Measurements from ENCODE around the gene IGSF21. TPM values are rescaled to one million over a fixed set of nuclear protein-coding genes. Genes with fewer than 3 reads are reported as not detected.

The IGSF21 gene
- total and polyA plus RNA-seq, 2 of the 4 experiments (the other 2 are of a cell fraction) = not detected

DNA sequence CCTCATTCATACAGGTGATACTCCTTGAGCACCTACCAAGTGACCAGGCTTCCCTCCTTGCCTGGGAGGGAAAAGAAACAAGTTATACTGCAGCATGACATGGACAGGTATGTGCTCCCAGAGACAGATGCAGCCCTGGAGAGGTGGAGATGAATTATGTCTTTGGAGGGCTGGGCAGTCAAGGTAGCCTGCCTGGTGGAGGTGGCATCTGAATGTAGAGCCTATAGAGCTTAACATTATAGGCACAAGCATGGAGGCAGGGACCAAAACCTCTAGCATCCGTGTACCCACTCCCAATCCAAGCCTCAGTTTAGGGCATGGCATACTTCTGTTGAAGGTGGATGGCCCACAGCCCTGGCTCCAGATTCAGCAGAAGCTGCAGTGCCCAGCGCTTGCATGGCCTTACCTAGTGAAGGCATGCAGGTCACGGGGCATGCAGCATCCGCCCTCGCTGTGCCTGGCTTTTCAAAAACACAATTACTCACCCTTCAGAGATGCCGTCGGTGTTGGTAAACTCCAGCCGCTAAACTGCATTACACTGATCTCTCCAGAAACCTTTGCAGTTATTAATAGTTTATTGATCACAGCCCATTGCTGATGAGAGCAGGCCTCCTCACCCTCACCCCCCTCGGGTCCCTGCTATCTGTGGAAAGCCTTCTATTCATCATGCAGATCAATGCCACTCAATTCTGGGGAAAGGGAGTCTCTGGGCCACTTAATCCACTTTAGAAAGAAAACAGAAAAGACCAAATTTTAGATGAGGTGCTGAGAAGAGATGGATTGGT is 222.1 kb downstream of the IGSF21 start:
- no peak overlapping the region for H3K4ac ChIP-seq (ENCODE audit: low read depth, low read length)
- WGBS, 2 experiments (ENCODE audit: extremely low coverage in 2 of 2, insufficient read length in 1 of 2) = 39% methylated on average over 4 of the region's 9 CpGs; no CpG with 5 or more reads in 1 of the 2 experiments
- H2AFZ ChIP-seq (replicated peaks; ENCODE audit: low read length, poor library complexity) = no peak overlapping the region
- H3K4me2 ChIP-seq (ENCODE audit: low read depth, low read length) = no peak overlapping the region
- H4K20me1 ChIP-seq (ENCODE audit: insufficient read depth, low read length) = no peaks in the 10 kb centered on the region
- BruUV-seq (replicated peaks) = no TSS peak
- no peak overlapping the region for H2AK9ac ChIP-seq (replicated peaks; ENCODE audit: low read depth, low read length, poor library complexity)
- no peak overlapping the region for H4K8ac ChIP-seq (ENCODE audit: low read depth in 2 of 2, low read length in 2 of 2)
- H3K4me3 ChIP-seq (ENCODE audit: insufficient read depth, low read depth, low read length) = no peak overlapping the region
- CTCF ChIA-PET = no interaction called here
- no peak overlapping the region for H4K5ac ChIP-seq (ENCODE audit: low read depth, low read length)
- H3K36me3 ChIP-seq (ENCODE audit: control insufficient read depth, insufficient read depth, low read length) = no peaks in the 10 kb centered on the region
- H3K9me1 ChIP-seq (ENCODE audit: insufficient read depth, low read length) = no peaks in the 10 kb centered on the region
- H3K79me1 ChIP-seq (ENCODE audit: low read depth in 1 of 2, low read length in 2 of 2) = no peaks in the 10 kb centered on the region
- no peak overlapping the region for H2BK15ac ChIP-seq (ENCODE audit: low read depth, low read length)
- dilution Hi-C loops (cut with HindIII; ENCODE audit: low sequenced_read_pairs, unreplicated experiment) = no loop called here
- H3K23ac ChIP-seq (ENCODE audit: low read depth, low read length) = no peak overlapping the region
- no peak overlapping the region for H2BK20ac ChIP-seq (ENCODE audit: low read depth, low read length)
- H4K91ac ChIP-seq (ENCODE audit: insufficient read depth, low read depth, low read length) = no peak overlapping the region
- in situ Hi-C loops (cut with MboI; ENCODE audit: low sequenced_read_pairs) = no loop called here
- no peak overlapping the region for H3K9ac ChIP-seq (ENCODE audit: low read depth, low read length)
- no peak overlapping the region for H3K56ac ChIP-seq (ENCODE audit: extremely low read depth, insufficient read depth, low read length)
- no peak overlapping the region for H3K14ac ChIP-seq (replicated peaks; ENCODE audit: low read depth, low read length)
- DNase-seq = no peak
- POLR2A ChIA-PET (ENCODE audit: unreplicated experiment) = no interaction called here
- no peak for ATAC-seq (ENCODE audit: low read depth)
- no peak overlapping the region for H2BK5ac ChIP-seq (ENCODE audit: low read depth, low read length, poor library complexity, severe bottlenecking)
- H3K27me3 ChIP-seq (ENCODE audit: control insufficient read depth, insufficient read depth, low read length) = no peaks in the 10 kb centered on the region
- no peaks in the 10 kb centered on the region for H3K4me1 ChIP-seq (ENCODE audit: control insufficient read depth, insufficient read depth, low read length)
- TF ChIP-seq, protein P1, sequence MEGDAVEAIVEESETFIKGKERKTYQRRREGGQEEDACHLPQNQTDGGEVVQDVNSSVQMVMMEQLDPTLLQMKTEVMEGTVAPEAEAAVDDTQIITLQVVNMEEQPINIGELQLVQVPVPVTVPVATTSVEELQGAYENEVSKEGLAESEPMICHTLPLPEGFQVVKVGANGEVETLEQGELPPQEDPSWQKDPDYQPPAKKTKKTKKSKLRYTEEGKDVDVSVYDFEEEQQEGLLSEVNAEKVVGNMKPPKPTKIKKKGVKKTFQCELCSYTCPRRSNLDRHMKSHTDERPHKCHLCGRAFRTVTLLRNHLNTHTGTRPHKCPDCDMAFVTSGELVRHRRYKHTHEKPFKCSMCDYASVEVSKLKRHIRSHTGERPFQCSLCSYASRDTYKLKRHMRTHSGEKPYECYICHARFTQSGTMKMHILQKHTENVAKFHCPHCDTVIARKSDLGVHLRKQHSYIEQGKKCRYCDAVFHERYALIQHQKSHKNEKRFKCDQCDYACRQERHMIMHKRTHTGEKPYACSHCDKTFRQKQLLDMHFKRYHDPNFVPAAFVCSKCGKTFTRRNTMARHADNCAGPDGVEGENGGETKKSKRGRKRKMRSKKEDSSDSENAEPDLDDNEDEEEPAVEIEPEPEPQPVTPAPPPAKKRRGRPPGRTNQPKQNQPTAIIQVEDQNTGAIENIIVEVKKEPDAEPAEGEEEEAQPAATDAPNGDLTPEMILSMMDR (conservative IDR thresholded peaks at IDR 0.05; ENCODE audit: low read depth, low read length) = no peak
- TF ChIP-seq, protein P2, sequence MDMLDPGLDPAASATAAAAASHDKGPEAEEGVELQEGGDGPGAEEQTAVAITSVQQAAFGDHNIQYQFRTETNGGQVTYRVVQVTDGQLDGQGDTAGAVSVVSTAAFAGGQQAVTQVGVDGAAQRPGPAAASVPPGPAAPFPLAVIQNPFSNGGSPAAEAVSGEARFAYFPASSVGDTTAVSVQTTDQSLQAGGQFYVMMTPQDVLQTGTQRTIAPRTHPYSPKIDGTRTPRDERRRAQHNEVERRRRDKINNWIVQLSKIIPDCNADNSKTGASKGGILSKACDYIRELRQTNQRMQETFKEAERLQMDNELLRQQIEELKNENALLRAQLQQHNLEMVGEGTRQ (IDR thresholded peaks at IDR 0.05; ENCODE audit: low read depth, low read length) = no peak
- TF ChIP-seq MAZ (IDR thresholded peaks at IDR 0.05; ENCODE audit: borderline replicate concordance, low read depth, low read length) = no peak
- TF ChIP-seq RAD21 (IDR thresholded peaks at IDR 0.05; ENCODE audit: low read length) = no peak
- no peak for TF ChIP-seq BHLHE40 (IDR thresholded peaks at IDR 0.05; ENCODE audit: low read depth, low read length)
- no peak for TF ChIP-seq MAFK (IDR thresholded peaks at IDR 0.05; ENCODE audit: low read depth, low read length)
- no peak for TF ChIP-seq CEBPB (IDR thresholded peaks at IDR 0.05; ENCODE audit: low read depth, low read length)
- TF ChIP-seq NFE2L2 (IDR thresholded peaks at IDR 0.05; ENCODE audit: low read depth, low read length) = no peak
- TF ChIP-seq SMC3 (IDR thresholded peaks at IDR 0.05; ENCODE audit: low read depth, low read length) = no peak
- no peak for TF ChIP-seq RFX5 (IDR thresholded peaks at IDR 0.05; ENCODE audit: low read depth, low read length)
- TF ChIP-seq RCOR1 (IDR thresholded peaks at IDR 0.05; ENCODE audit: insufficient replicate concordance, low read length) = no peak
- TF ChIP-seq, protein P3, sequence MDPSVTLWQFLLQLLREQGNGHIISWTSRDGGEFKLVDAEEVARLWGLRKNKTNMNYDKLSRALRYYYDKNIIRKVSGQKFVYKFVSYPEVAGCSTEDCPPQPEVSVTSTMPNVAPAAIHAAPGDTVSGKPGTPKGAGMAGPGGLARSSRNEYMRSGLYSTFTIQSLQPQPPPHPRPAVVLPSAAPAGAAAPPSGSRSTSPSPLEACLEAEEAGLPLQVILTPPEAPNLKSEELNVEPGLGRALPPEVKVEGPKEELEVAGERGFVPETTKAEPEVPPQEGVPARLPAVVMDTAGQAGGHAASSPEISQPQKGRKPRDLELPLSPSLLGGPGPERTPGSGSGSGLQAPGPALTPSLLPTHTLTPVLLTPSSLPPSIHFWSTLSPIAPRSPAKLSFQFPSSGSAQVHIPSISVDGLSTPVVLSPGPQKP (IDR thresholded peaks at IDR 0.05; ENCODE audit: borderline replicate concordance, low read depth, low read length) = no peak
- no peak for TF ChIP-seq MXI1 (IDR thresholded peaks at IDR 0.05; ENCODE audit: borderline replicate concordance, low read depth, low read length)
- TF ChIP-seq POLR2A (IDR thresholded peaks at IDR 0.05; ENCODE audit: low read depth, low read length) = no peak
- TF ChIP-seq CHD1 (IDR thresholded peaks at IDR 0.05; ENCODE audit: low read depth, low read length) = no peak
- TF ChIP-seq FOS (IDR thresholded peaks at IDR 0.05; ENCODE audit: low read depth, low read length) = no peak
- no peak overlapping the region for H3K18ac ChIP-seq (ENCODE audit: low read depth, low read length)
- intact Hi-C loops (cut with micrococcal nuclease) = no loop called here
- H2BK120ac ChIP-seq (ENCODE audit: low read depth, low read length) = no peak overlapping the region
- no peak overlapping the region for H3K27ac ChIP-seq (ENCODE audit: insufficient read depth, low read length)
- no peak overlapping the region for H2AK5ac ChIP-seq (ENCODE audit: low read depth, low read length)
- H3K9me3 ChIP-seq (ENCODE audit: control insufficient read depth, insufficient read depth, low read length) = peaks cover 35% of the 10 kb centered on the region

Data from IMR-90 (cell line).